ENCODE results near the gene RNASEL.

RNASEL gene

GRCh38 chr1:182600036-182600713, 11.1 kb upstream of the RNASEL start:
- no peak for DNase-seq (ENCODE audit: low spot score)

GRCh38 chr1:182599339-182599738, 10.3 kb upstream of the RNASEL start:
- DNase-seq (ENCODE audit: low spot score): peak; percentile 67

GRCh38 chr1:182598296-182598695, 9.2 kb upstream of the RNASEL start:
- no peak for DNase-seq (ENCODE audit: low spot score)

GRCh38 chr1:182596934-182597333, 7.9 kb upstream of the RNASEL start:
- DNase-seq (ENCODE audit: low spot score): no peak

GRCh38 chr1:182595641-182596240, 6.7 kb upstream of the RNASEL start:
- peak; percentile 79 for DNase-seq (ENCODE audit: low spot score)

- DNase-seq (ENCODE audit: low spot score): peak; percentile 23
Observed at GRCh38 chr1:182589931-182590330, 875 bp upstream of the RNASEL start.

- peak; percentile 31 for DNase-seq (ENCODE audit: low spot score)
Observed at GRCh38 chr1:182589520-182589919, 464 bp upstream of the RNASEL start.

- DNase-seq (ENCODE audit: low spot score): no peak
Observed at GRCh38 chr1:182587666-182588499, 1.2 kb downstream of the RNASEL start.

- DNase-seq (ENCODE audit: low spot score): no peak
Observed at GRCh38 chr1:182587093-182587492, 2.0 kb downstream of the RNASEL start.

GRCh38 chr1:182586380-182586779, 2.7 kb downstream of the RNASEL start:
- DNase-seq (ENCODE audit: low spot score): peak; percentile 18

GRCh38 chr1:182584746-182585145, 4.3 kb downstream of the RNASEL start:
- DNase-seq (ENCODE audit: low spot score): no peak

GRCh38 chr1:182580736-182581135, 8.3 kb downstream of the RNASEL start:
- no peak for DNase-seq (ENCODE audit: low spot score)

GRCh38 chr1:182575540-182576149, 13.4 kb downstream of the RNASEL start:
- DNase-seq (ENCODE audit: low spot score): no peak

- DNase-seq (ENCODE audit: low spot score): no peak
Observed at GRCh38 chr1:182574156-182574555, 14.9 kb downstream of the RNASEL start.

GRCh38 chr1:182570611-182570970, 18.5 kb downstream of the RNASEL start:
- no peak for DNase-seq (ENCODE audit: low spot score)

GRCh38 chr1:182569939-182570610, 19.0 kb downstream of the RNASEL start:
- DNase-seq (ENCODE audit: low spot score): no peak

GRCh38 chr1:182568647-182569284, 20.3 kb downstream of the RNASEL start:
- no peak for DNase-seq (ENCODE audit: low spot score)

- no peak for DNase-seq (ENCODE audit: low spot score)
Observed at GRCh38 chr1:182567629-182568028, 21.4 kb downstream of the RNASEL start.

GRCh38 chr1:182565537-182565936, 23.5 kb downstream of the RNASEL start:
- no peak for DNase-seq (ENCODE audit: low spot score)

GRCh38 chr1:182564406-182565004, 24.6 kb downstream of the RNASEL start:
- no peak for DNase-seq (ENCODE audit: low spot score)

- DNase-seq (ENCODE audit: low spot score): no peak
Observed at GRCh38 chr1:182563095-182563494, 26.0 kb downstream of the RNASEL start.

All from ecto neural progenitor cell (in vitro differentiated cells).